Motor neuron (in vitro differentiated cells): Measurements from ENCODE around the gene PAM. TPM values are rescaled to one million over a fixed set of nuclear protein-coding genes. Genes with fewer than 3 reads are reported as not detected.

ENCODE experiments used
- ATAC-seq, 8 experiments: fragments of 200-7000 bp; cut with Tn5 transposase; replicated peaks in 6 of 8; 2 replicates each; pipeline ENCODE4 v1.8.0; 2021; ENCODE audit warnings: mild to moderate bottlenecking in 8 of 8, moderate library complexity in 8 of 8
- H3K27ac ChIP-seq, 2 donors: fragments of 250-450 bp; sonication (Bioruptor Pico); 2 replicates each; pipeline ENCODE4 v1.9.0; 2021; ENCODE audit warnings: antibody characterized with exemption in 2 of 2, mild to moderate bottlenecking in 2 of 2, moderate library complexity in 1 of 2
- H3K4me1 ChIP-seq, 2 donors: fragments of 250-450 bp; sonication (Bioruptor Pico); replicated peaks in 1 of 2; 2 replicates each; pipeline ENCODE4 v1.6.1; 2021; ENCODE audit warnings: antibody characterized with exemption in 2 of 2, mild to moderate bottlenecking in 2 of 2, moderate library complexity in 1 of 2
- H3K4me3 ChIP-seq, 5 donors: fragments of 250-450 bp; sonication (Bioruptor Pico); 2 replicates each; pipeline ENCODE4 v1.9.0; 2021; ENCODE audit warnings: antibody characterized with exemption in 5 of 5, mild to moderate bottlenecking in 5 of 5, moderate library complexity in 4 of 5
- WGBS, 10 experiments: fragments of 450-650 bp; shearing (Covaris generic); methylation state at CpG; one replicate each; pipeline ENCODE4 v1.0.0; 2022; 5-methylcytosine and 5-hydroxymethylcytosine counted together
- in situ Hi-C, 9 experiments: fragments of 400-800 bp; cut with MboI; loops; one replicate each; pipeline ENCODE4 v1.15.0; 2021; ENCODE audit warnings: low sequenced_read_pairs in 9 of 9, low pct_unique_long_range_greater_than_20kb in 2 of 9; ENCODE audit not compliant: unreplicated experiment in 9 of 9
- total RNA-seq, 8 experiments: library from RNA; unstranded; fragments of 300-600 nt; gene quantifications; 2 replicates each; pipeline versions ENCODE4 v1.2.3 to v1.2.4, GENCODE V29; 2022

The PAM gene
- total RNA-seq, 8 experiments from 2014 or later: 49.0 to 439 (median 74.4) TPM

DNA sequence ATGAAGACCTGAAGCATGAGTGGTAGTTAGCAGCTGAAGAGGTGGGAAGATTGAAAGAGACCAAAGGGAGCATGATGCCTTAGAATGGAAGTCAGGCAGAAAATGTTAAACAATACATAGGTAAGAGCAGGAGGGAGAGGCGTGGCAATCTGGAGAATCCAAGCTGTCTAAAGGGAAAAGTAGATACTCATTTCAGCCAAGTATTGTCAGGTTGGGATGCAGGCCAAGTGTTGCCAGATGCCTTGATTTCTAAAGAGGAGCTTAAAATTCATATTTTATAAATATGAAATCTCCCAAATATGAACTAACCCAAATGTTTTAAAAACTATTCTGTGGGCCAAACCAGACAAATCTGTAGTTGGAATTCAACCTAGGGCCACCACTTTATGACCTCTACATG lies 4.2 kb downstream of the PAM start:
- no peak for ATAC-seq
- in situ Hi-C loops: no loop called here
- H3K4me3 ChIP-seq: no peak overlapping the region
- peaks cover 20 to 31% of the 10 kb centered on the region in 2 donors for H3K4me1 ChIP-seq
- no peak overlapping the region for H3K27ac ChIP-seq
- WGBS, 10 experiments: 67 to 100% (median 100%) methylated on average over 1 of the region's 1 CpG; no CpG with 5 or more reads in 5 of the 10 experiments

DNA sequence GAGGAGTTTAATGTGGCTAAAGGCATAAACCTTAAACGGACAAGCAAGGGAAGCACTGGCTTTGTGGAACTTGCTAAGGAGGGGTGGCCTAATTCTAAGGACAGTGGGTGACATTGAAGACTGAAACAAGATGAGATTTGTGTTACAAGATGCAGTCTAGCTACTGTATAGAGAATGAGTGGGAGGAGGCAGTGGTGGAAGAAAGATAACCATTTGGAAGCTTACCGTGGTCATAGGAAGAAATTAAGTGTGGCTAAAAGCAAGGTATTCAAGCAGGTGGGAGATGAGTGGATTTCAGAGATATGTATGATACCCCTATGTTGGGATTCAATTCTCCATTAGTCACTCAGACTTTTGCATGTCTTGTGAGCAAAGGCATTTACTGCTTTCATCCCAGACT lies 4.6 kb downstream of the PAM start:
- 94 to 100% (median 100%) methylated on average over 1 to 2 of the region's 2 CpGs; no CpG with 5 or more reads in 5 of the 10 experiments for WGBS, 10 experiments
- no peak overlapping the region for H3K4me3 ChIP-seq
- in situ Hi-C loops: no loop called here
- no peak overlapping the region for H3K27ac ChIP-seq
- peaks cover 17 to 28% of the 10 kb centered on the region in 2 donors for H3K4me1 ChIP-seq
- no peak for ATAC-seq

DNA sequence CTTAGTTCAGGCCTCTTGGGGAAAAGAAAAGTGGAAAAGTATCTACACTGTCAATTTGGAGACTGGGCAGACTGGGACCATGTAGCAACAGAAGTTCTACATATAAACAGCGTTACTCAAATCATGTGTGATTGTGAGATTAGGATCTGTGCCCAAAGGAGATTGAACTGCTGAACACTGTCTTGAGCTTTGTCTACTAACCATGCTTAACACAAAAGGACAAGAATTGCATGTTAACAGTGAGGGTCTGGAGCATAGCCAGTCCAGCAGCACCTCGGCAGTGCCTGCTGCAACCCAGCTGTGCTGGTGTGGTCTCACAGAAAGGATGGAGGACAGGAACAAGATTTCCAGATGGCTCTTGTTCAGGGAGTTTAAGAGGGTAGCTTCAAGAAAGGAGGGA lies 5.7 kb downstream of the PAM start:
- 25 to 100% (median 50%) methylated on average over 1 to 2 of the region's 2 CpGs; no CpG with 5 or more reads in 3 of the 10 experiments for WGBS, 10 experiments
- Histone ChIP-seq H3K4me3 (no peak overlapping the region), H3K27ac (no peak overlapping the region), H3K4me1 (peaks cover 17 to 28% of the 10 kb centered on the region in 2 donors)
- in situ Hi-C loops: no loop called here
- ATAC-seq: peak in 6 of 8 experiments; percentile 9 to 69 (median 56)

DNA sequence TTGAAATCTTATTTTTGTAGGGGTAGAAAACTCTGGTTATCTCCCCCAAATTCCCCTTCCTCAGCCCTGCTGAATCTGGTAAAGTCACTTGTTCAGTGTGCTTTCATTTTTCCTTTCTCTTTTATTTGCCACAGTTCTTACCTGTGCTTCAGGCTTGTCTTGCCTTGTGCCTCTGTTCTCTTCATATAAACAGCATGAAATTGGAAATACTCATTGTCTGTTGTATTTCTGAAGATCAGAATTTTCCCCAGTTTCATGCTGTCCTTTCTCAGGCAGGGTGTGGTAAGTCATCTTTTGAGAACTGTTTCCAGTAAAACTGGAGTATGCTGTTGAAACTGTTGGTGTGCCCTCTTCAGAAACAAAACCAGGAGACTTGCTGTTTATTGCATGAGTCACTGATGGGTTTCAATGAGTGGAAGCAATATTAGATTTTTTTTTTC lies 7.0 kb downstream of the PAM start:
- Histone ChIP-seq H3K4me1 (peaks cover 17 to 23% of the 10 kb centered on the region in 2 donors), H3K27ac (no peak overlapping the region), H3K4me3 (no peak overlapping the region)
- ATAC-seq: peak in 5 of 8 experiments; percentile 32 to 93 (median 53)
- in situ Hi-C loops: no loop called here

DNA sequence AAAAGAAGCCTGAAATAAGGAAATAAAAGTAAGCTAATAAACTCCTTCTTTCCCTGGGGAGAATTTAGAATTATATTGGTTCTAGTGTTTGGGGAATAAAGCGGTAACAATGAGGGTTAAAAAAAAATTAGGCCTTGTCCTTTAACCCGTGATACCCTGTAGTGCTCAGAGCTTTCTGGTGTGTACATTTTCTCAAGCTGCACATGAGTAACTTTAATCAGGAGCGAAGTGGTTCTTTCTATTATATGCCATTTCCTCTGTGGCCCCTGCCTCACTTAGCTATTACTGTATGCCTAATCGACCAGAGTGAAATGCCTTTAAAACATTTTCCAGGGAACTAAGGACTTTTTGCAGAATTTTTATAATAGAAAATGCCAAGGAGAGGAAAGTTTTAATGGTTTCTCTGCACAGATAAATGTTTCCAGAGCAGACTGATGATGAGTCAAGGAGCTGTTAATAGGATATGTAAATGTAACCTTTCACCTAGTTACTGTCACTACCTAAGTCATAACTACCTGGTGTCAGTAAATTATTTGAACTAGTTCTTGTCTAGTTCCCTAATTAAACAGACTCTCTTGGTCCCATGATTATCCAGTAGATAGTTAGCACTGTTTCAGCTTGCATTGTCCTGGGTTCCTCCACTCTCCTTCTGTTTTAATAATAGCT lies 7.6 kb downstream of the PAM start:
- H3K4me1 ChIP-seq: peaks cover 17 to 23% of the 10 kb centered on the region in 2 donors
- 63 to 96% (median 75%) methylated on average over 3 to 4 of the region's 4 CpGs; no CpG with 5 or more reads in 1 of the 10 experiments for WGBS, 10 experiments
- no peak overlapping the region for H3K4me3 ChIP-seq
- H3K27ac ChIP-seq: no peak overlapping the region
- peak in 3 of 8 experiments; percentile 21 to 33 (median 30) for ATAC-seq
- in situ Hi-C loops: no loop called here

DNA sequence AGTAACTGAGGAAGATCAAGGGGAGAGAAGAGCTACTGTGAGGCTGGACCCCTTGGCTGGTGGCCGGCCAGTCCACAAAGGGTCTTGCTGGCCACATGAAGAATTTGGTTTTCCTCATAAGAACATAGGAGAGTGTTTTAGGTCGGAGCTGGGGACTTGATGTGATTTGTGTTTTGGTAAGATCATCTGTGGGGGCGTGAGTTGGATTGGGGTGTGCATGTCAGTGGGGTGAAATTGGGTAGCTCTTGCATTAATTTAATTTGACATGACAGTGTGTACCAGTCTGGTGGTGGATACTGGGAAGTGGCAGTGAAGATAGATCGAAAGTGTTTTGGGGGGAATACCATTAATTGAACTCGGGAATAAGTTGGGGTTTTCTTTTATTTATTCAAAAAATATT lies 8.6 kb downstream of the PAM start:
- no peak for ATAC-seq
- H3K27ac ChIP-seq: no peak overlapping the region
- in situ Hi-C loops: no loop called here

DNA sequence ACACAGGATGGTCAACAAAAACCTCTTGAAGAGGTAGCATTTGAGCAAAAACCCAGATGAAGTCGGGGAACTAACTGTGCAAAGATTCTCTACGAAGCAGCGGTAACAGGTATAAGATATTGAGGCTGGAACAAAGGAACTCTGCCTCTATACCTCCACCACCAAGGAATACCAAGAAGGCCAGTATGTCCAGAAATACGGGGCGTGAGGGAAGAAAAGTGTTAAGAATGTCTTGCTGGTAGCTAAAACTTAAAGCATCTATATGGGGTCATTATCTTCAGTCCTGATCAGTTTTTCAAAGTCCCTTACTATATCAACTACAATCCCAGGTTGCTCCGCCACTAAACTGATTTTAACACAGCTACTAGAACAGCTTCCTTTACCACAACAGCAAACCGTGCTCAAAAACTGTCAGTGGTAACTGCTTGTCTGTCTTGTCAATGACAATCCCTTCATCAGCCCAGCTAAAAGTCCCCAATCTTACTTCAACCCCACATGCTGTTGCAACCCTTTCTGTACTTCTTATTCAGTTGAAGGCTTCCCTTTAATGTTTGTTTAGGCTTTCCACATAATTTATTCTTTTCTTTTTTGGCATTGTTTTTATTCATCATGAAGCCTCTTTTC lies 9.4 kb downstream of the PAM start:
- H3K4me1 ChIP-seq: peaks cover 17 to 23% of the 10 kb centered on the region in 2 donors
- ATAC-seq: no peak
- 87 to 100% (median 98%) methylated on average over 1 to 7 of the region's 7 CpGs; no CpG with 5 or more reads in 1 of the 10 experiments for WGBS, 10 experiments
- H3K27ac ChIP-seq: no peak overlapping the region
- in situ Hi-C loops: no loop called here
- H3K4me3 ChIP-seq: no peak overlapping the region

More for the DNA sequence above, 8.6 kb downstream of the PAM start:
- WGBS, 10 experiments: 87 to 100% (median 93%) methylated on average over 1 to 5 of the region's 5 CpGs; no CpG with 5 or more reads in 1 of the 10 experiments
- Histone ChIP-seq H3K4me3 (no peak overlapping the region), H3K4me1 (peaks cover 17 to 23% of the 10 kb centered on the region in 2 donors)

DNA sequence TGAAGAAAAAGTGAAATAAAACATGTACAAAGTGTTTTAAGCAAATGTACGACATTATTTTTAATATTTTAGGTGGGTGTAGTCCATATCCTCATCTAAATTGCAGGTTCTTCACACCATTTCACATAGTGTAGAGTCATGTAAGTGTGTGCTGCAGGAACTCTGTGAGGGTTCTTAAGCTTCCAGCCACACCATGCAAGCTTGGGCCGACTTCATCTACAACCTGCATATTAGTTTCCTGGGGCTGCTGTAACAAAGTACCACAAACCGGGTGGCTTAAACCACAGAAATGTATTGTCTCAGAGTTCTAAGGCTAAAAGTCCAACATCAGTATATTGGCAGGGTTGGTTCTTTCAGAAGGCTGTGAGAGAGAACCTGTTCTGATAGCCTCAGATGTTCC lies 10.2 kb downstream of the PAM start:
- H3K4me1 ChIP-seq: peaks cover 21 to 24% of the 10 kb centered on the region in 2 donors
- ATAC-seq: no peak
- in situ Hi-C loops: no loop called here
- H3K4me3 ChIP-seq: no peak overlapping the region
- 40 to 100% (median 83%) methylated on average over 1 to 3 of the region's 3 CpGs; no CpG with 5 or more reads in 2 of the 10 experiments for WGBS, 10 experiments
- no peak overlapping the region for H3K27ac ChIP-seq

DNA sequence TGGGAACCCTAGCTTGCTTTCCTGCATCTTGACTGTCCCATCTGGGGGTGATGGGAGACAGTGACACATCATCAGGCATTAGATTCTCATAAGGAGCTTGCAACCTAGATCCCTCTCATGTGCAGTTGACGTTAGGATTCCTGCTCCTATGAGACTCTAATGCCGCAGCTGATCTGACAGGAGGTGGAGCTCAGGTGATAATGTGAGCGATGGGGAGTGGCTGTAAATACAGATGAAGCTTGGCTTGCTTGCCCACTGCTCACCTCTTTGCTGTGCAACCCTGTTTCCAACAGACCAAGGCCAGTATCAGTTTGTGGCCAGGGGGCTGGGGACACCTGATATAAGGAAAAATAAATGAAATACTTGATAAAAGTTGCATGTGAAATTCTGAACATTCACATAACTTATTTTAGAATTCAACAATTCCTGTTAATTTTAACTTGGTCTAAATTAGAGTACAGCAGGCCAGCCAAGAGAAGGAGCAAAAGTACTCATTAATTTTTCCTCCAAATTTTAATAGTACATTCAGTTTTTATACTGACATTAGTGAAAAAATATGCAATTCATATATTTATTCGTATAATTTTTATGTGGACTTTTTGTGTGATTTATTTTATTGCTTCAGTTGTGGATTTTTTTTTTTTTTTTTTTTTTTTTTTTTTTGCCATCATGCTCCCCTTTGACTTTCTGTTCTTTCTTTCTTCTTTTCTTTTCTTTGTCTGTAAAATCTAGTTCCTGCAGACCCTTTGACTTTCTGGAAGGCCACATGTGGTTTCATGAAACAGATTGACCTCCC lies 11.4 kb downstream of the PAM start:
- WGBS, 10 experiments: 44 to 91% (median 70%) methylated on average over 1 to 4 of the region's 4 CpGs; no CpG with 5 or more reads in 1 of the 10 experiments
- no peak for ATAC-seq
- in situ Hi-C loops: no loop called here

DNA sequence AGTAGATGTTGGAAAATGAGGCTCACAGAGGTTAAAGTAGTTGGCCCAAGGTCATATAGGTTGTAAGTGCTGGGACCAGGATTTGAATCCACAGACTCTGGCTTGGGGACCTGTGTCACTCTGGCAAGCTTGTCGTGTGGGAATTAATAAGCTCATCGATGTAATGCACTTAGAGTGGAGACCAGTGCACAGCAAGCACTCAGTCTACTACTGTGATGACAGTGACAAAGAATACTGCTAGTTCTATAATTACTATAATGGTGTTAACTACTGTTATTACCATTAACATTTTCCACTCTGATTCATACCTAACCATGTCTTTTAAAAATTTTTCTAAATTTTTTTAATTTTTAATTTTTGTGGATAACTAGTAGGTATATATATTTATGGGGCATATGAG lies 12.8 kb downstream of the PAM start:
- H3K4me1 ChIP-seq: peaks cover 9% of the 10 kb centered on the region in 2 donors
- in situ Hi-C loops: no loop called here
- no peak overlapping the region for H3K27ac ChIP-seq
- 80 to 100% (median 100%) methylated on average over 1 to 2 of the region's 2 CpGs; no CpG with 5 or more reads in 2 of the 10 experiments for WGBS, 10 experiments
- ATAC-seq: no peak
- no peak overlapping the region for H3K4me3 ChIP-seq

More for the DNA sequence above, 11.4 kb downstream of the PAM start:
- Histone ChIP-seq H3K4me3 (no peak overlapping the region), H3K27ac (no peak overlapping the region), H3K4me1 (peaks cover 19 to 20% of the 10 kb centered on the region in 2 donors)

DNA sequence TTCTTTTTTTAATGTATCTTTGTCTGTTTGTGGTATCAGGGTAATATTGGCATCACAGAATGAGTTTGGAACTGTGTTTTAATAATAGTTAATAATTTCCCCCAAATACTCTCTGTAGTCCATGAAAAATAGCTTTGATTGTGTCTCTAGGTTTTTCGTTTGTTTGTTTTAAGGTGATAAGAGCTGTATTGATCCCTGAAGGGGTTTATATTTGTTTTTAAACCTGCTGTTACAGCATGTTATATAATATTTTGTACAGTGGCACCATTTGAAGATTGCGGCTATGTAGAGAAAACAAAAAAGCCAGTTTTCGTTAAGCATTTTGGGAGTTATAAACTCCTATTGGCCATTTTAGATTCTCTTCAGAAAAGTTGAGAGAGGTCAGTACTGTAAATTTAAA lies 15.7 kb downstream of the PAM start:
- H3K4me1 ChIP-seq: peaks cover 6 to 7% of the 10 kb centered on the region in 2 donors
- no peak for ATAC-seq
- in situ Hi-C loops: no loop called here
- 87 to 100% (median 97%) methylated on average over 2 to 3 of the region's 3 CpGs; no CpG with 5 or more reads in 3 of the 10 experiments for WGBS, 10 experiments
- H3K4me3 ChIP-seq: no peak overlapping the region
- H3K27ac ChIP-seq: no peak overlapping the region

DNA sequence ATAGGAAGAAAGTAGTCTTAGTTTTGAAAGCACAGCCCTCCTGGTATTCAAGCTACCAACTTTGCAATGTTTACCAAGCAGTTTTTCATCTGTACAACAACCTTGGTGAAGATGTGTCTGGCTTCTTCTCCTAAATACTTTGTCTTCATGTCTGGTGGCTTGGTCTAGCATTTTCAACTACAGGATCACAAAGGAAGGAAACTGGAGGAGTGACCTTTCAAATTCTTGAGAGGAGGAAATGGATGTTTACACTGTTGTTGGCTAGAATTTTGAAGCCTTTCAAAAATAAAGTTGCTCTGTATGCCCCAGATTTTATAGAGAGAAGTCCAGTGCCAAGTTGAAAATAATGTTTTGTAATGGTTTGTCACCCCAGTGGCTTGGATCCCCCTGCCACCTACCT lies 16.3 kb downstream of the PAM start:
- Histone ChIP-seq H3K4me1 (peaks cover 6 to 7% of the 10 kb centered on the region in 2 donors), H3K27ac (no peak overlapping the region), H3K4me3 (no peak overlapping the region)
- in situ Hi-C loops: no loop called here
- ATAC-seq: peak in 2 of 8 experiments; percentile 22 to 53

DNA sequence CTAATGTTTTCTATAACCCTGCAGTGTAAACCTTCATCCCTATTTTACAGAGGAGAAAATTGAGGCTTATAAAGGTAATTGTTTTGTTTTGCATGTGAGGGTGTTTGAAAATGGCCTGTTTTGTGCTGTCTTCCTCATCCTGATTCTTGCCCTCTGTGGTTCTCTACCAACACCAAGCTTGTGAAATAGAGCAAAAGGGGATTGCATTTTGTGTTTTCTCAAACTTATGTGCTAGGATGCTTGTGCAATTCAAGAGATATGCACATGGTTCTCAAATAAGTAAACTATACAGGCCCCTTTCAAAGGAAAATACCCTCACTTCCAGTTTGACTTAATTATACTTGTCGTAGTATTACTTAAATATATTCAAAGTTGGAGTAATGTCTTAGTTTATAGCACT lies 17.2 kb downstream of the PAM start:
- no peak overlapping the region for H3K4me3 ChIP-seq
- in situ Hi-C loops: no loop called here
- no peak for ATAC-seq
- 60 to 100% (median 88%) methylated on average over 1 of the region's 1 CpG; no CpG with 5 or more reads in 3 of the 10 experiments for WGBS, 10 experiments
- no peak overlapping the region for H3K27ac ChIP-seq
- peaks cover 6 to 7% of the 10 kb centered on the region in 2 donors for H3K4me1 ChIP-seq
